ENCODE data around the gene TPRN. TPM values are rescaled to one million over a fixed set of nuclear protein-coding genes. Genes with fewer than 3 reads are reported as not detected.

The TPRN gene
- total and polyA plus RNA-seq, 2 donors (not counting 3 experiments of a cell fraction or from before 2014, with no cell fraction given): 4.3 to 12.4 TPM

DNA sequence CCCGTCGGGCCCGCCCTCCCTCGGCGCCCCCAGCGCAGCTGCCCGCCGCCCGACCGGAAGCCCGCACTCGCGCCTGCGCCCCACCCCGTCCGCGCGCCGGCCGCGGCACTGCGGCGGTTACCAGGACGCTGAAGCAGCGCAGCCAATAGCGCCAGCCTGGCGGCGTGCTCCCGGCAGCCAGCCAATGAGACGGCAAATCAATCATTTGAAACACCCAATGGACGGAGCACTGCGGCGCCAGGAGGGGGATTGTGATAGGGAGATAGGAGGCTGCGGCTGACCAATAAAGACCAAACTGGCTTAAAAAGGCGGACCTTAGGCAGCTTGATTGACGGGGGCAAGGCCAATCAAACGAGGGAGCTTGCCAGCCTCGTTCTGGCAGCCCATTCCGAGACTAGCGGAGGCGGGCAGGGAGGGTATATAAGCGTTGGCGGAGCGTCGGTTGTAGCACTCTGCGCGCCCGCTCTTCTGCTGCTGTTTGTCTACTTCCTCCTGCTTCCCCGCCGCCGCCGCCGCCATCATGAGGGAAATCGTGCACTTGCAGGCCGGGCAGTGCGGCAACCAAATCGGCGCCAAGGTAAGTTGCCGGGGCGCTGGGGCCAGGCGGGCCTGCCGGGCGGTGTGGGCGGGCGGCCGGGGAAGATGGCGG is 40.4 kb upstream of the TPRN start, which contains the start of gene TUBB4B:
Gene TUBB4B, plus strand, starts transcription at position 447 of the 649 bp plus-strand sequence. Its CDS starts 74 bp downstream, at position 521.
- H3K4me2 ChIP-seq (ENCODE audit: insufficient read depth, low read length): peak within 1 kb of the TSS; percentile 85
- H3K9ac ChIP-seq (replicated peaks; ENCODE audit: extremely low read depth, insufficient read depth, low read length): peak within 1 kb of the TSS; percentile 66
- peaks cover 13% of the 10 kb centered on the region for H3K4me1 ChIP-seq (ENCODE audit: control insufficient read depth, extremely low read depth, insufficient read depth, low read length)
- H3K9me3 ChIP-seq (replicated peaks; ENCODE audit: control insufficient read depth, insufficient read depth, low read length): no peaks in the 10 kb centered on the region
- POLR2A ChIA-PET: interaction anchor here (0.6 to 5.0 kb wide), 26 partner anchors 9 to 431 kb away, joined by 3 to 66 read pairs (median 4); partner anchors contain the start of genes ANAPC2, MAN1B1, NELFB and PAXX
- H3K79me2 ChIP-seq (ENCODE audit: control insufficient read depth, insufficient read depth, low read length): peaks cover 25% of the 10 kb centered on the region
- CTCF ChIA-PET: interaction anchor here (1.0 to 2.1 kb wide), 7 partner anchors 13 to 194 kb away, joined by 3 to 7 read pairs (median 4); partner anchors contain the start of genes DPP7, NELFB and RNF224
- dilution Hi-C loops (cut with MboI; ENCODE audit: extremely low pct_ligation_motif_present, low sequenced_read_pairs) (no loop called here), intact Hi-C loops (cut with micrococcal nuclease) (loop anchor here (1.0 to 2.0 kb wide), 4 partner anchors 14 to 40 kb away; partner anchors contain the start of genes NELFB, TOR4A and TPRN)
- peak within 1 kb of the TSS; percentile 57 for H2AFZ ChIP-seq (ENCODE audit: low read depth, low read length)
- H3K27ac ChIP-seq (ENCODE audit: insufficient read depth, low read depth, low read length): peak within 1 kb of the TSS; percentile 71
- H3K4me3 ChIP-seq (replicated peaks in 1 of 3; ENCODE audit: insufficient read depth in 1 of 3, low read depth in 1 of 3, low read length in 3 of 3): peak within 1 kb of the TSS; percentile 70 to 76 (median 73)
- FAIRE-seq: peak; percentile 99
- H3K9me1 ChIP-seq (replicated peaks; ENCODE audit: control insufficient read depth, extremely low read depth, insufficient read depth, low read length): no peaks in the 10 kb centered on the region
- H3K36me3 ChIP-seq (ENCODE audit: control insufficient read depth in 2 of 2, extremely low read depth in 1 of 2, insufficient read depth in 2 of 2, low read length in 2 of 2): peaks cover 6 to 16% of the 10 kb centered on the region in 2 experiments
- BruUV-seq (replicated peaks): no TSS peak
- peak; percentile 100 for DNase-seq (ENCODE audit: low read depth, low spot score)
- no peak for TF ChIP-seq FOS (IDR thresholded peaks at IDR 0.05; ENCODE audit: borderline replicate concordance, insufficient read depth, low read length)
- no peak for TF ChIP-seq EZH2 (IDR thresholded peaks at IDR 0.05; ENCODE audit: borderline replicate concordance, low read depth, low read length, severe bottlenecking)
- TF ChIP-seq POLR2AphosphoS5 (IDR thresholded peaks at IDR 0.05; ENCODE audit: insufficient read depth, low read depth, low read length): peak; percentile 100
- no peak for TF ChIP-seq MYC (IDR thresholded peaks at IDR 0.05; ENCODE audit: low read depth, low read length)
- TF ChIP-seq JUN (IDR thresholded peaks at IDR 0.05; ENCODE audit: borderline replicate concordance, insufficient read depth, insufficient read length, low read depth): no peak
- TF ChIP-seq, protein P1, sequence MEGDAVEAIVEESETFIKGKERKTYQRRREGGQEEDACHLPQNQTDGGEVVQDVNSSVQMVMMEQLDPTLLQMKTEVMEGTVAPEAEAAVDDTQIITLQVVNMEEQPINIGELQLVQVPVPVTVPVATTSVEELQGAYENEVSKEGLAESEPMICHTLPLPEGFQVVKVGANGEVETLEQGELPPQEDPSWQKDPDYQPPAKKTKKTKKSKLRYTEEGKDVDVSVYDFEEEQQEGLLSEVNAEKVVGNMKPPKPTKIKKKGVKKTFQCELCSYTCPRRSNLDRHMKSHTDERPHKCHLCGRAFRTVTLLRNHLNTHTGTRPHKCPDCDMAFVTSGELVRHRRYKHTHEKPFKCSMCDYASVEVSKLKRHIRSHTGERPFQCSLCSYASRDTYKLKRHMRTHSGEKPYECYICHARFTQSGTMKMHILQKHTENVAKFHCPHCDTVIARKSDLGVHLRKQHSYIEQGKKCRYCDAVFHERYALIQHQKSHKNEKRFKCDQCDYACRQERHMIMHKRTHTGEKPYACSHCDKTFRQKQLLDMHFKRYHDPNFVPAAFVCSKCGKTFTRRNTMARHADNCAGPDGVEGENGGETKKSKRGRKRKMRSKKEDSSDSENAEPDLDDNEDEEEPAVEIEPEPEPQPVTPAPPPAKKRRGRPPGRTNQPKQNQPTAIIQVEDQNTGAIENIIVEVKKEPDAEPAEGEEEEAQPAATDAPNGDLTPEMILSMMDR (IDR thresholded peaks at IDR 0.05; ENCODE audit: extremely low read depth in 1 of 2, insufficient read depth in 1 of 2, low read depth in 1 of 2, low read length in 2 of 2): no peak
- TF ChIP-seq POLR2A (IDR thresholded peaks at IDR 0.05; ENCODE audit: low read depth, low read length): peak; percentile 99
- TF ChIP-seq, protein P2, sequence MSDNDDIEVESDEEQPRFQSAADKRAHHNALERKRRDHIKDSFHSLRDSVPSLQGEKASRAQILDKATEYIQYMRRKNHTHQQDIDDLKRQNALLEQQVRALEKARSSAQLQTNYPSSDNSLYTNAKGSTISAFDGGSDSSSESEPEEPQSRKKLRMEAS (IDR thresholded peaks at IDR 0.05; ENCODE audit: insufficient read depth, insufficient read length): no peak
- TF ChIP-seq GATA2 (IDR thresholded peaks at IDR 0.05; ENCODE audit: insufficient read depth, insufficient read length, low read depth, low read length): no peak
- H3K27me3 ChIP-seq (ENCODE audit: control insufficient read depth in 2 of 2, insufficient read depth in 2 of 2, low read length in 2 of 2): no peaks in the 10 kb centered on the region
- no peaks in the 10 kb centered on the region for H4K20me1 ChIP-seq (replicated peaks; ENCODE audit: control insufficient read depth, extremely low read depth, insufficient read depth, low read length)
